ENCODE data around the gene CAMTA1.
"Not testable (repeated sequence)": the region's sequence is repeated elsewhere in the genome, so short reads cannot be mapped to it uniquely, and the experiment has no call there.

CAMTA1 gene

DNA sequence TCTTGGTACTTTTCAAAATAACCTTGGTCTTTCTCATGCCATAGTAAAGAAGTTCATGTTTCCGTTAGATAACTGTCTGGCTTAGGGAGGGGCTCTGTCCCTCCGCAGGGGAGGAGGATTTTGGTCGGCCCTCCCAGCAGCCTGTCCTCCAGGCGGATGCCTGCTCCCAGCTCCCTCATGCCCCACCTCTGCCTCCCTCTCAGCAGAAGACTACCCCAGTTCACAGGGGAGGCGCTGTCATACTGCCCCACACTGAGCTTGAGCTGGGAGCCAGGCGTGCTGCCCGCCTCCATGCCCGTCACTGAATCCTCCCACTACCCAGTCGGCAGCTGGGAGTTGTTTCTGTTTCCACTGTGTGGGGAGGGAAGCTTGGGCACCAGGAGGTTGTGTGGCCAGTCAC, 127.3 kb downstream of the CAMTA1 start:
- DNase-seq, result no peak

- no peak for DNase-seq
Measured at GRCh38 chr1:6913086-6913485, 127.8 kb downstream of the CAMTA1 start.

DNA sequence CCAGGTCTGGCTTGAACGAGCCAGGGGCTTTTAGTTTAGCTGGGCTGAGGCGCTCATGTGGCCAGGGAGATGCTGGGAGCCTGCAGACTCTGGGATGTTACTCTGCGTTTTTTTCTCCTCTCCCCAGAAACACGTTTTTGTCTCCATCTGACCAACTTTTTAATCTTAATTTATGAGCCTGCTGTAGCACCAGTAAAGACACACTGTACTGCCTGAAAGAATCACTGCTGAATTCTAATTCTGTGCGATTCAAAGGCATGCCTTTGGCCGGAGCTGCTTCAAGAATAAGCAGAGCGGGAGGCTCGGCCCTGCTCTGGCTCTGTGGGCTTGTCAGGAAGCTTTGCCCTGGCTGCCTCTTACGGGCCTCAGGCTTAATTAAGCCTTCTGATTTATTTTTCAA, 129.5 kb downstream of the CAMTA1 start:
- no peak for DNase-seq

DNA sequence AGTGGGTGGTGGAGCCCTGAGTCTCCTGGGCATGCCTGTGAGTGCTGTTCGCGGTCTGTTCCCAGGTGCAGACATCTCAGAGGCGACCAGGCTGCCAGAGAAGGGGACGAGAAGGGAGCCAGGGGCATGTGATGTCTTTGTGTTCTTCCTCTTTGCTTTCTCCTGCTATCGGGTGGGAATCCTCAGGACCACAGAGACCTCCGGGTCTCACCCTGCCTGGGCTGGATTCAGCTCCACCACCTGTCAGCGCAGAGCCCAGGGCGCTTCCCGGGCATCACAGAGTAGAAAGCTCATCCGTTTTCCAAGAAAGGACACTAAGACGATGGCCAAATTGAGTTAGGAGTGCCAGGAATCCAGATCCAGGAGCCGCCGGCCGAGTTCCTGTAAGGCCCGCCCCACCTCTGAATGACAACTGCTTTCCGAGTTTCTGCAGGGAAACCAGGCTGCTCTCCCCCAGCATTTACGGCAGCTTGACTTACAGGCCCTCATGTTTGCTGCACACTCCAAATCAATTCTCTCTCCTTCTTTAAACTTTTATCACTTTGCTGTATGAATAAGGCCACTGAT, 130.8 kb downstream of the CAMTA1 start:
- no peak for DNase-seq

- no peak for DNase-seq
Measured at GRCh38 chr1:6917067-6917466, 131.8 kb downstream of the CAMTA1 start.

GRCh38 chr1:6918186-6918924, 133.1 kb downstream of the CAMTA1 start:
- no peak for DNase-seq

DNA sequence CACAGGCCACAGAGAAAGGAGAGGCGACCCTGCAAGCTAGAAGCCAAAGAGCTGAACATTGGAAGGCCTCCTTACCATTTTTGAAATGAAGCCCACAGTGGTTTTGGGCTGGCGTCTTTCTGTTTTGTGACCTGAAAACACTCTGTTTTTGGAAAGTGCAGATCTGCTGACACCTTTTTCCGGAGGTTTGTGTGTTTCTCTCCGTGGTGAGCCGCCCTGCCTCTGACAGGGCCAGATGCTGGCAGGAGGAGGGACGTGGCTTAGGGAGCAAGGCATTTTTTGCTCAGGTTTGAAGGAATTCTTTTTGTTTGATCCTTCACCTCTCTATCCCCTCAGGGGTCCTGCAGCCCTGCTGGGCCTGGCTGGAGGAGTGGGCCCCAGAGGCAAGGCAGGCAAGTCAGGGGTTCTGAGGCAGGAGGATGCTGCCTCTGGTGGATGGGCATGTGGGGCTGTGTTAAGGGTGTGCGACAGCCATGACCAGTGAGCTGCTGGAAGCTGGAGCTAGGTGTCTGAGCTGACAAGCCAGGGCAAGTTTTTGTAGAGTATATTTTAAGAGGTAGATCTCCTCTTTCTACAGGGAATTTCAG, 133.8 kb downstream of the CAMTA1 start:
- no peak for DNase-seq

DNA sequence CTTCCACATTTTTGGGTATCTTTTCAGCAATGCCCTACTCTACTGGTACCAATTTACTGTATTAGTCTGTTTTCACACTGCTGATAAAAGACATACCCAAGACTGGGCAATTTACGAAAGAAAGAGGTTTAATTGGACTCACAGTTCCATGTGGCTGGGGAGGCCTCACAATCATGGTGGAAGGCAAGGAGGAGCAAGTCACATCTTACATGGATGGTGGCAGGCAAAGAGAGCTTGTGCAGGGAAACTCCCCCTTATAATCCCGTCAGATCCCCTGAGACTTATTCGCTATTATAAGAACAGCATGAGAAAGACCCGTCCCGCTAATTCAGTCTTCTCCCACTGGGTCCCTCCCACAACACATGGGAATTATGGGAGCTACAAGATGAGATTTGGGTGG, 136.3 kb downstream of the CAMTA1 start:
- DNase-seq, result not testable (repeated sequence)

DNA sequence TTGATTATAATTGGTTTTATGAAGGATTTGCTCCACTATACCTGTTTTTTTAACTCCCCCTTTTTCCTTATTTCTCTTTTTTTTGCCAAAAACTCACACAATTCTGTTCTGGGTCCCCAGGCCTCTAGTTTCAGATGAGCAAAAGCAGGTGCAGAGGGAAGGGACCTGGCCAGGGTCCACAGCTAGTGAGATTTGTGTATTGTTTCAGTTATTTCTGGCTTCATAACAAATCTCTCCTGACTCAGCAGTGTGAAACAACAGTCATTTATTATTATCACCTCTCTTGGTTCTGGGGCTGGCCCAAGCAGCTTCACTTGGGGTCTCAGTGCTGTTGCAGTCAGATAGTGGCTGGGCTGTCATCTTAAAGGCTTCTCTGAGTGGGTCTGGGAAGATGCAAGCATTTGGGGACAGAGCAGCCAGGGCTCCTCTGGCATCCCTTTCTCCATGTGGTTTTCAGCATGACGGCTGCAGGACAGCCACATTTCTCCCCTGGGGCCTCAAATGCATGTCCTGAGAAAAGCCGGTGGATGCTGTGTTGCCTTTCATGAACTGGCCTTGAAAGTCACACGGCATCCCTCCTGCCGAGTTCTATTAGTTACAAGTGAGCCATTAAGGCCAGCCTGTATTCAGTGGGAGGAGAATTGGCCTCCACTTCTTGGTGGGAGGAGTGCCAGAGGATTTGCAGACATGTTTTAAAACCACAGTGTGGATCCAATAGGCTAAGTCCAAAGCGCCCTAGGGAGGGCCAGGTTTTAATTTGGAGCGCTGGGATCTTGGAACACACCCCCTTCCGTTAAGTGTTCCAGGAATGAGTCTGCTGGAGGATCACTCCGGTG, 137.1 kb downstream of the CAMTA1 start:
- no peak for DNase-seq

- DNase-seq, result no peak
Measured at GRCh38 chr1:6923012-6923411, 137.8 kb downstream of the CAMTA1 start.

DNA sequence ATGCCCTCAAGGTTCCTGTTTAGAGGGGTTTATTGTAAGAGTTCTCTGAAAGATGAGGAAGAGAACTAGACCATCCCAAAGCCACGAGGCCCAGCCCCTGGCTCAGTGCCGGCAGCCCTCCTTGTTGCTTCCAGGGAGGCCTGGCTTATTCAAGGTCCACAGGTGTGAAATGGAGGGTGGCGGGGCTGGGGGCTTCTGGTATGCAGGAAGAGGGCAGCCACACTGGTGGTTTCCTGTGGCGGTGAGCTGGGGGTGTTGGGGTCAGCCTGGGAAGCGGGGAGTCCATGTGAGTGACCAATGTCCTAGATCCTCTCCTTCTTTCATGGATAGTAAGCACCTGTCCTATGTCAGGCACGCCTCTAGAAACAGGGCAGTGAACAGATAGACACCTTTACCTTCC, 138.2 kb downstream of the CAMTA1 start:
- DNase-seq, result no peak

- no peak for DNase-seq
Measured at GRCh38 chr1:6923955-6924881, 139.0 kb downstream of the CAMTA1 start.

DNA sequence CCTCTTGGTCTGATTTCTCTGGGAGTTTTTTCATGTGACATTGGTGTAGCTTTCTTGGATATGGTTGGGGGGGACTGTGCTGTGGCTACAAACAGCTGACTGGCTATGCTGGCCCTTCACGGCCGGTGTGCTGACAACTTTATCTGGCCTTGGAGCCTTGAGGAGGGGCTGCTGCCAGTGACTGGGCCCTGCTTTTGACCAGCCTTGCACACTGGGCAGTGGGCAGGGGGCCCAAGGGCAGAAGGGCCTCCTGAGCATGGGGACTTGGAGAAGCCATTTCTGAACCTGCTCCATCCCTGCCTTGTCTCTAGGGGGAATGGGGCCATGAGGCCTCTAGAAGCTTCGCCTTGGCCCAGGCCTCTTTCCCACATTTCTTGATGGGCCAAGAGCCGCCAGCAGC, 139.6 kb downstream of the CAMTA1 start:
- no peak for DNase-seq

DNA sequence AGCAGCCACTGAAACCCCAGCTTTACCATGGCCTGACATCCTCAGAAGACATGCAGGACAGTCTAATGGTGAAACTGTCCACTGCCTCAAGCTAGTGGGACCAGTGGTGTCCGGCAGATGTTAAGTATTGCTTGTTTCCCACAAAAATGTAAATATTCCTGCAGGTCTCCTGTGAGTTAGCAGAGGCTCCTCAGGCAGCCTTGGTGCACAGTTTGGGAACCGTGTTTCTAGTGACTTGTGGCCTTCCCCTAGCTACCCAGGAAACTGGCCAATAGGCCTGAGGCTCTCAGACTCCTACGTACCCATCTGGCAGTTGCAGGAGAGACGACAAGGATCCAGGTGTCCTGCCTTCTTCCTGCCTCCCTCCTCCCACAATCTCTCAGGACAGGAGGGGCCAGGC, 142.4 kb downstream of the CAMTA1 start:
- DNase-seq, result no peak

GRCh38 chr1:6928106-6928885, 143.0 kb downstream of the CAMTA1 start:
- DNase-seq, result no peak

DNA sequence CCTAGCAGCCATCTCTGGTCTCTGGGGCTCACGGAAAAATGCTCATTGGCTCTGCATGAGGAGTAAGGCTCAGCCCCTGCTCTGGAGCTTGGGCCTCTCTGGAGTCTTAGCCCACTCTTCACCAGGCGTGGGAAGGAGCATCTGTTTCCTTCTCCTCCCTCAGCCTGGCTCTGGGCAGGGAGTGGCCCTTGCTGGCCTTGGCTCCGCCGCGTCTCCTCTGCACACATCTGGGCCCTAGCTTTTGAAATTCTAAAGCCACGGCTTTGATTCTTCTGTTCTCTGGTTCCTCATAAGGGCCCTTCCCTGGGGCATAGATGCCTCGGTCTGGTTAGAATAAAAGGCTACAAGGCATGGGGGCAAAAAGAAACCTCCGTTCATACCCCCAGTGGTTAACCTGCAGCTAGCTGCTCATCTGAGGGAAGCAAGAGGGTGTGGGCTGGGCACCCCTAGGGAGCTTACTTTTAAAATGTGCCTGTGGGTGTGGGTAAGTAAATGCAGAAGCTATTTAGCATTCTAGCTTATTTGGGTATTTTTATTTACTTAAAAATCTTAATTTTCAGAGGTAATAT, 145.6 kb downstream of the CAMTA1 start:
- no peak for DNase-seq

- DNase-seq, result no peak
Measured at GRCh38 chr1:6935361-6935883, 150.2 kb downstream of the CAMTA1 start.

DNA sequence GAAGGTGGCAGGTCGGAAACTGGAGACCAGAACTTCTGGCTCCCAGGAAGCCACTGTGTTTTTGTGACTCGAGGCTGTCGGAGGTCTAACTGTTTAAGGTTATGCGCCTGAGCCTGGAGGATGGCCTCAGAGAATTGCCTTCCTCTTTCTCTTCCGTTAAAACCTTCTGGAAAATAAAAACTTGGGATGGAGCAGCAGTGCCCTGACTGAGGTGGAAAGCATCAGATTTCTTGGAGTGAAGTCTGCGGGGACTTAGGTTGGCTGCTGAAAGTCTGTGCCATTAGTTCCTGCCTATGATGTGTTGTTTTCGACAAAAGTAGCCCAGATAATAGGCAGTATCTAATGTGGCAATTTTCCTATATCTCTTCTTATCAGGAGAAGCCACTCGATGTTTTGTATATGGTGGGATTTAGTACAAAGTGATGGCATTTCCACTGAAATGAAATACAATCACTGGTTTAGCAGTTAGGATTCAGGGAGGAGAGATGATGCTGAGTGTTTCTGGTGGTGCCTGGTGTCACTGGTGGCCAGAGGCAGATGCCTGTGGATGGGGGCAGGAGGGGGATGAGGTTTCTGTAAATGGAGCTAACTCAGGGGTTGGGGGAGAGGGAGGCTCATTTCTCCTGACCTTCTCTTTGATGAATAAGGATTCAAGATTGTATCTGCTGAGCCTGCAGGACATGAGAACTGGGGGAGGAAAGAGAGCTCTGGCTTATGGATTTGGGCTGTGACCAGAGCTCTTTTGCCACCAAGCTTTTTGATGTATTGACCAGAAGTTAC, 150.8 kb downstream of the CAMTA1 start:
- DNase-seq, result no peak

- DNase-seq, result no peak
Measured at GRCh38 chr1:6937048-6937447, 151.8 kb downstream of the CAMTA1 start.

GRCh38 chr1:6939363-6939762, 154.1 kb downstream of the CAMTA1 start:
- no peak for DNase-seq
